Fibroblast of mammary gland (primary cell): ENCODE measurements around the gene MS4A6E.

ENCODE experiments used
- DNase-seq: peaks from one replicate; pipeline ENCODE4 v3.0.0-alpha.2; 2010; ENCODE audit warnings: low read depth
- H3K4me3 ChIP-seq: 2 replicates; pipeline ENCODE4 v1.5.1; 2011; ENCODE audit warnings: low read depth, mild to moderate bottlenecking, low read length, moderate library complexity; ENCODE audit not compliant: control insufficient read depth
- TF ChIP-seq, protein P1 (sequence below): conservative IDR thresholded peaks from 2 replicates; pipeline ENCODE4 v1.5.1; 2011; ENCODE audit warnings: low read depth, low read length, inconsistent platforms; ENCODE audit not compliant: control insufficient read depth, insufficient read depth

Gene MS4A6E

DNA sequence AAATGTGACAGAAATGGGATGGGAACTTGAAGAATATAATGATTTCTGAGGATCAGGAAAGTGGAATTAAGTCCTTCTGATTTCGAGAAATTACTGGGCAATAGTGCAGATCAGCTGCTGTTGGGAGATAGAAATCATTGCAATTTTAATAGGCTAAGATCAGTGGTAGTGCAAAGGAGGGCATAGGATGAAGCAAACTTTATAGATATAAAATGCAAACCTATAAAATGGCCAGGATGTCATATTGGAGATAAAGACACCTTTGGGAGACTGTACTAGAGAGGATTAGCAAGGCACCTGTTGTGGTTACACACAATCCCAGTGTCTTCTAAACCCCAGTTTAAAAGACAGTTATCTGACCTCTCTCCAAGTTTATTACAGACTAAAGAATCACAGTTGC, 44.8 kb downstream of the MS4A6E start:
- no peak for DNase-seq
- TF ChIP-seq, protein P1, sequence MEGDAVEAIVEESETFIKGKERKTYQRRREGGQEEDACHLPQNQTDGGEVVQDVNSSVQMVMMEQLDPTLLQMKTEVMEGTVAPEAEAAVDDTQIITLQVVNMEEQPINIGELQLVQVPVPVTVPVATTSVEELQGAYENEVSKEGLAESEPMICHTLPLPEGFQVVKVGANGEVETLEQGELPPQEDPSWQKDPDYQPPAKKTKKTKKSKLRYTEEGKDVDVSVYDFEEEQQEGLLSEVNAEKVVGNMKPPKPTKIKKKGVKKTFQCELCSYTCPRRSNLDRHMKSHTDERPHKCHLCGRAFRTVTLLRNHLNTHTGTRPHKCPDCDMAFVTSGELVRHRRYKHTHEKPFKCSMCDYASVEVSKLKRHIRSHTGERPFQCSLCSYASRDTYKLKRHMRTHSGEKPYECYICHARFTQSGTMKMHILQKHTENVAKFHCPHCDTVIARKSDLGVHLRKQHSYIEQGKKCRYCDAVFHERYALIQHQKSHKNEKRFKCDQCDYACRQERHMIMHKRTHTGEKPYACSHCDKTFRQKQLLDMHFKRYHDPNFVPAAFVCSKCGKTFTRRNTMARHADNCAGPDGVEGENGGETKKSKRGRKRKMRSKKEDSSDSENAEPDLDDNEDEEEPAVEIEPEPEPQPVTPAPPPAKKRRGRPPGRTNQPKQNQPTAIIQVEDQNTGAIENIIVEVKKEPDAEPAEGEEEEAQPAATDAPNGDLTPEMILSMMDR = no peak
- H3K4me3 ChIP-seq = no peak overlapping the region

DNA sequence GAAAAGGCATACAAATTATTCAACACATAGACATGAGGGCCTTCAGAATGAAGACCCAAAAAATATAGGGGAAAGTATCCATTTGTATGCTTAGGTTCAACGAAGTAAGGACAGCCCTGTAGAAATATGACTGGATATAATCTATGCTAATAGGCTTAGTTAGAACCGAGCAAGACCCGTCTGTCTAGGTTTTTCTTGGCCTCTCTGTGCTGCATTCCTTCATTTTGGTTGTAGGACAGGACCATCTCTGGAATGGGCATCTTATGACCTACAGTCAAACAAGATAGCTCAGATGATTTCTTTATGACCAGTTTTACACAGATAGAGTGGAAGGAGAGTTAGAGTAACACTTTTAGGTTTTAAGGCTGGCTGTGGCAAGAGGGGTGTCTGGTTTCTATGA, 45.7 kb downstream of the MS4A6E start:
- H3K4me3 ChIP-seq = no peak overlapping the region
- TF ChIP-seq, protein P1 = no peak
- no peak for DNase-seq

DNA sequence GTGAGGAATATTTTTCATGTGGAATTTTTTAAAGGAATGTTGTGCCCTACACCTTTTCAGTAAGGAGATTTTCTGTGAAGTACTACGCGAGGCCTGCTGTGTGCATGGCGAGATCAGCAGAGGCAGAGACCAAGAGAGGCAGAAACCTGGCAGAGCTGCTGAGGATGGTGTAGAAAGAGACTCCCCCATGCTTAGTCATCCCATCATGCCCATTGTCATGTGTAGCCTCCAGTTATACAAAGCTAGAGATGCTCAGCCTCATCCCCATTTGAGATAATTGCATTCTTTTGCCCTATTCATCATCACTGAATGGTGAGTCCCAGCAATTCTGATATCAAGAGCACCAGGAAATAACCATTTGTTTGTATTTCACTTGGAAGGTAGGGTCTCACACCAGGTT, 48.3 kb downstream of the MS4A6E start:
- no peak overlapping the region for H3K4me3 ChIP-seq
- TF ChIP-seq, protein P1 = no peak
- DNase-seq = no peak

DNA sequence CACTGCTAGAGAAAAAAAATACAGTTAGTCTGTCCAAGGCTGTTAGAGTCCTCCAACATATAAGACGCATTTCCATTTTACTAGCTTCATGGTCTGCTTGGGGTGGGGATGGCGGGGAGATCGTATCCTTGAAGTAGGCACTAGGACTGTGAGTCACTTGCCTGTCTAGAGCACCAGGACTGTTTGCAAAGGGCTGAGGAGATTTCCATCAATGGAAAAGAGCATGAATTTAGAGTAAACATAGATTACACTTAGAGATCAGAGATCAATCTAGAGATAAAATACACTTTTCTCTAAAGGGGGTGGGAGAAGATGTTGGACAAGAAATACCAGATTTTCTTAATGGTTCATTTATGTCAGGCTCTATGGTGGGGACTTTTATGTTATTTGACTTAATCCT, 49.5 kb downstream of the MS4A6E start:
- TF ChIP-seq, protein P1 = no peak
- no peak for DNase-seq
- H3K4me3 ChIP-seq = no peak overlapping the region

DNA sequence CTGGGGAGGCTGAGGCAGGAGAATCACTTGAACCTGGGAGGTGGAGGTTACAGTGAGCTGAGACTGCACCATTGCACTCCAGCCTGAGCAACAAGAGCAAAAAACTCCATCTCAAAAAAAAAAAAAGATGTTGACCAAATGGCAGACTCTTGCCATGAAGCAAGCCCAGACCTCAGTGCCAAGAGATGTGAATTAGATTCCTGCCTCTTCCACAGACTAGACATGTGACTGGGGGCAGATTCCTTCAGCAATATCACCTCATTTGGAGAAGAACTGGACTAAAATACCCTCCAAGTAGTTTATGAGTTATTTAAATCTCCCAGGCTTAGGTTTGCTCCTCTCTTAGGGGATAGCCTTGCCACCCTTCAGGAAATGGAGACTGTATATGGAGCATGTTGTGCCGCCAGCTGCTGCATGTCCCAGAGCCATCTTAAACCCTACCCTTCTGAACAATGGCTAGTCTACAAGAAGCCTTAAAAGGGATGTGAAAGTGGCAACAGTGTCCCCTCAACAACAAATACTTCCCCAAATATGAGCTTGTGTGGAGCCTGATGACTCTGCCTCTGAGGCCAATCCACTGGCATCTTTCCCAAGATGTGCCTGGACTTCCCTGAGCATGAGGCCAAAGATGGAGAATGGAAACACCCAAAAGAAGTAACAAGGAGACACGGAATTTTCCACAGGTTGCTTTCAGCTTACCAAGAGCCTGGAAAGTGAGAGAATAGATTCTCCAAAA, 50.5 kb downstream of the MS4A6E start:
- no peak overlapping the region for H3K4me3 ChIP-seq
- TF ChIP-seq, protein P1 = no peak
- DNase-seq = no peak

DNA sequence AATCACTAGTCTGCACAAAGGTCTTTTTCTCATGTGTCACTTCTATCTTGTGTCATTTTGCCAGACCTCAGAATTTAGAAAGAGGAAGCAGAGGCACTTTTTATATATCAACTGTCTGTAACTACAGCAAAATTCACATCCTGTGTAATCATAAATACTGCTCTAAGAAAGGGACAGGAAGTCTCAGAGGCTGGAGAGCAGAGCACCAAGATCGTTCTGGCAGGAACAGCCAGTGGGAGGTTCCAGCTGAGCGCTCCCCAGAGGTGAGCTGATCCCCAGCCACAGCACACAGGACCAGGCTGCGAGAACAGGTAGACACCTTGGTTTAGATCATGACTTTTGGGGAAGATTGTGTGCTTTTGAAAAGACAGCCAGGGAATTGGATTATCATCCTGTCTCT, 51.3 kb downstream of the MS4A6E start, which contains the start of gene MS4A7:
MS4A7 (plus strand) TSS at position 179 of the 400 bp plus-strand sequence. CDS start 4,610 bp downstream, outside the sequence.
- TF ChIP-seq, protein P1 = no peak
- no peak within 1 kb of the TSS for H3K4me3 ChIP-seq
- DNase-seq = no peak
